HG02610 (cell line): ENCODE measurements around the gene IRF9.

Source experiments
- ATAC-seq: cut with Tn5 transposase; IDR thresholded peaks from one replicate; pipeline ENCODE4 v1.9.1; 2021; ENCODE audit warnings: mild to moderate bottlenecking, moderate library complexity; ENCODE audit not compliant: unreplicated experiment

The IRF9 gene

GRCh38 chr14:24160850-24161804 is at the start of gene IRF9:
Gene IRF9, plus strand, starts transcription at chr14:24161265. Its CDS starts 880 bp downstream, at chr14:24162145.
- peak; percentile 77 for ATAC-seq

- no peak for ATAC-seq
These were observed 47.7 kb upstream of the IRF9 start for GRCh38 chr14:24113379-24113800.

GRCh38 chr14:24113801-24114531 is 47.1 kb upstream of the IRF9 start:
- peak; percentile 21 for ATAC-seq

- peak; percentile 87 for ATAC-seq
These were observed 46.3 kb upstream of the IRF9 start, which contains the start of the genes DCAF11 and NRL for GRCh38 chr14:24114532-24115421. Gene DCAF11, plus strand, starts transcription at chr14:24114777. Its CDS starts 818 bp downstream, at chr14:24115595. Gene NRL, minus strand, starts transcription at chr14:24114949. Its CDS starts 32,101 bp downstream, at chr14:24082848.

GRCh38 chr14:24115422-24116127 is 45.5 kb upstream of the IRF9 start:
- no peak for ATAC-seq

GRCh38 chr14:24116128-24116814 is 44.8 kb upstream of the IRF9 start:
- no peak for ATAC-seq

- no peak for ATAC-seq
These were observed 43.9 kb upstream of the IRF9 start for GRCh38 chr14:24117179-24117578.

- ATAC-seq, result no peak
These were observed 41.4 kb upstream of the IRF9 start for GRCh38 chr14:24119691-24120090.

- no peak for ATAC-seq
These were observed 39.9 kb upstream of the IRF9 start for GRCh38 chr14:24121210-24121609.

GRCh38 chr14:24122416-24122815 is 38.6 kb upstream of the IRF9 start:
- ATAC-seq, result no peak

GRCh38 chr14:24122898-24123297 is 38.2 kb upstream of the IRF9 start:
- no peak for ATAC-seq

- peak; percentile 81 for ATAC-seq
These were observed 37.3 kb upstream of the IRF9 start for GRCh38 chr14:24123424-24124417.

GRCh38 chr14:24126939-24127338 is 34.1 kb upstream of the IRF9 start:
- no peak for ATAC-seq

GRCh38 chr14:24127673-24128072 is 33.4 kb upstream of the IRF9 start:
- ATAC-seq, result no peak

- ATAC-seq, result no peak
These were observed 31.6 kb upstream of the IRF9 start for GRCh38 chr14:24129410-24129998.

GRCh38 chr14:24130380-24130716 is 30.7 kb upstream of the IRF9 start, which contains the start of gene FITM1:
Gene FITM1, plus strand, starts transcription at chr14:24130659. Its CDS starts 905 bp downstream, at chr14:24131564.
- no peak for ATAC-seq

- no peak for ATAC-seq
These were observed 30.1 kb upstream of the IRF9 start for GRCh38 chr14:24130717-24131548.
